Daoy (cell line): Measurements from ENCODE around the gene ZFYVE16. TPM values are rescaled to one million over a fixed set of nuclear protein-coding genes. Genes with fewer than 3 reads are reported as not detected.
A peak's percentile ranks its signal among the peaks of the same experiment; 100 is the strongest.
"Not testable (repeated sequence)": the region's sequence is repeated elsewhere in the genome, so short reads cannot be mapped to it uniquely, and the experiment has no call there.

Experiments
- DNase-seq: peaks from one replicate; pipeline ENCODE4 v3.0.0-alpha.2; 2015; ENCODE audit warnings: low read depth
- total RNA-seq: library from RNA; depleted of rRNA; stranded (reverse); fragments of >200 nt; shearing (Covaris generic); gene quantifications from 2 replicates; pipeline ENCODE4 v1.2.3, GENCODE V29; 2014; rRNA removed

ZFYVE16 gene
- total RNA-seq, 1 experiment from 2014 or later, result 30.5 TPM

- DNase-seq, result peak; percentile 98
These were observed 80.2 kb downstream of the ZFYVE16 start, which contains the start of gene FAM151B for GRCh38 chr5:80487829-80488721. Gene FAM151B (plus strand): TSS chr5:80488100. CDS start chr5:80488124, 24 bp downstream.

GRCh38 chr5:80491296-80491695 lies 83.4 kb downstream of the ZFYVE16 start:
- DNase-seq, result no peak

- DNase-seq, result no peak
These were observed 84.9 kb downstream of the ZFYVE16 start for GRCh38 chr5:80492741-80493140.

GRCh38 chr5:80493443-80493842 lies 85.6 kb downstream of the ZFYVE16 start:
- not testable (repeated sequence) for DNase-seq

GRCh38 chr5:80495891-80496290 lies 88.0 kb downstream of the ZFYVE16 start:
- no peak for DNase-seq

- no peak for DNase-seq
These were observed 94.9 kb downstream of the ZFYVE16 start for GRCh38 chr5:80502800-80503199.

GRCh38 chr5:80503641-80504040 lies 95.8 kb downstream of the ZFYVE16 start:
- no peak for DNase-seq

- no peak for DNase-seq
These were observed 97.0 kb downstream of the ZFYVE16 start for GRCh38 chr5:80504833-80505232.

- DNase-seq, result no peak
These were observed 99.8 kb downstream of the ZFYVE16 start for GRCh38 chr5:80507663-80508062.

- DNase-seq, result no peak
These were observed 101.0 kb downstream of the ZFYVE16 start for GRCh38 chr5:80508844-80509243.

GRCh38 chr5:80509362-80509761 lies 101.5 kb downstream of the ZFYVE16 start:
- no peak for DNase-seq

- peak; percentile 90 for DNase-seq
These were observed 109.0 kb downstream of the ZFYVE16 start for GRCh38 chr5:80516826-80517225.

Other genes starting within 250 kb of the ZFYVE16 start
- 3.9 and 5.7 TPM in 2 replicates for gene SERINC5, start 152.0 kb upstream of the ZFYVE16 start, total RNA-seq
- gene SPZ1, start 88.1 kb upstream of the ZFYVE16 start, total RNA-seq, result not detected in 2 replicates
- 4.3 and 7.0 TPM in 2 replicates for gene FAM151B, start 80.0 kb downstream of the ZFYVE16 start, total RNA-seq
- gene ANKRD34B, start 162.2 kb downstream of the ZFYVE16 start, total RNA-seq, result 0.06 TPM in 1 of 2 replicates, not detected in the other
- gene MSH3, start 246.6 kb downstream of the ZFYVE16 start, total RNA-seq, result 13.1 and 13.9 TPM in 2 replicates
- gene DHFR, start 246.9 kb downstream of the ZFYVE16 start, total RNA-seq, result 91.7 and 116 TPM in 2 replicates